Measurements from ENCODE around the gene SLC25A13. TPM values are rescaled to one million over a fixed set of nuclear protein-coding genes. Genes with fewer than 3 reads are reported as not detected.

Gene SLC25A13
- total and polyA plus RNA-seq, 2 of the 13 experiments (the other 11 are each of a cell fraction or from before 2014, with no cell fraction given) = 36.2 to 84.9 TPM

DNA sequence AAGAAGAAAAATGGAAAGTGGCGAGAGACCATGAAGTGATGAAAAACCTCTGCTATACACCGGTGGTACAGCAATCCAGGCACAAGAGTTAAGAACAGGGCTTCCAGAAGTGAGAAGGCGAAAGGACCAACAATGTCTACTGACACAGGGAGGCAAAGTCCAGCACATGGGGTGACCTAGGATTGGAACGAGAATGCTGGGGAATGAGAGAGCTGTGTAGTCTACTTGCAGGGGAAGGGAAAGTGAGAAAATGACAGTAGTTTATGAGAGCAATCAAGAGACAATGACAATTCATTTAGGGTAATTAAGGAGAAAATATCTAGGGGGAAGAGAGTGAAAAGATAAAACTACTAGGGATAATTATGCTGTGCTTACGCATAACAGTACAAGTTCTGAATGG is 169.2 kb downstream of the SLC25A13 start:
- no peaks in the 10 kb centered on the region for H3K9me3 ChIP-seq (ENCODE audit: low read length)
- intact Hi-C loops (cut with micrococcal nuclease; ENCODE audit: unreplicated experiment) (no loop called here), in situ Hi-C loops (cut with HindIII; ENCODE audit: extremely low pct_ligation_motif_present, low pct_unique_long_range_greater_than_20kb) (no loop called here)
- ChIA-PET CTCF (ENCODE audit: low intra/inter-chr PET ratio, low total read pairs) (no interaction called here), POLR2A (no interaction called here)
- no peaks in the 10 kb centered on the region for H3K4me1 ChIP-seq (ENCODE audit: insufficient read depth, low read length)
- H3K36me3 ChIP-seq (replicated peaks in 1 of 2; ENCODE audit: control insufficient read depth in 1 of 2, insufficient read depth in 2 of 2, low read length in 2 of 2) = peaks cover 6 to 25% of the 10 kb centered on the region in 2 experiments
- no peak for ATAC-seq
- H3K4me2 ChIP-seq (ENCODE audit: low read depth, low read length) = no peak overlapping the region
- no peak for TF ChIP-seq ZNF432 (CRISPR knock-in tag; IDR thresholded peaks at IDR 0.05; ENCODE audit: borderline replicate concordance)
- no peak for TF ChIP-seq GATAD1 (CRISPR knock-in tag; IDR thresholded peaks at IDR 0.05)
- no peak for TF ChIP-seq PHF8 (CRISPR knock-in tag; IDR thresholded peaks at IDR 0.05)
- no peak for TF ChIP-seq HNRNPL (IDR thresholded peaks at IDR 0.05; ENCODE audit: low read depth, low read length)
- TF ChIP-seq, protein P1, sequence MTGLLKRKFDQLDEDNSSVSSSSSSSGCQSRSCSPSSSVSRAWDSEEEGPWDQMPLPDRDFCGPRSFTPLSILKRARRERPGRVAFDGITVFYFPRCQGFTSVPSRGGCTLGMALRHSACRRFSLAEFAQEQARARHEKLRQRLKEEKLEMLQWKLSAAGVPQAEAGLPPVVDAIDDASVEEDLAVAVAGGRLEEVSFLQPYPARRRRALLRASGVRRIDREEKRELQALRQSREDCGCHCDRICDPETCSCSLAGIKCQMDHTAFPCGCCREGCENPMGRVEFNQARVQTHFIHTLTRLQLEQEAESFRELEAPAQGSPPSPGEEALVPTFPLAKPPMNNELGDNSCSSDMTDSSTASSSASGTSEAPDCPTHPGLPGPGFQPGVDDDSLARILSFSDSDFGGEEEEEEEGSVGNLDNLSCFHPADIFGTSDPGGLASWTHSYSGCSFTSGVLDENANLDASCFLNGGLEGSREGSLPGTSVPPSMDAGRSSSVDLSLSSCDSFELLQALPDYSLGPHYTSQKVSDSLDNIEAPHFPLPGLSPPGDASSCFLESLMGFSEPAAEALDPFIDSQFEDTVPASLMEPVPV (CRISPR knock-in tag; IDR thresholded peaks at IDR 0.05) = no peak
- no peak for TF ChIP-seq ASH2L (IDR thresholded peaks at IDR 0.05; ENCODE audit: insufficient read length, low read depth, low read length)
- no peak for TF ChIP-seq ZNF589 (CRISPR knock-in tag; conservative IDR thresholded peaks at IDR 0.05)
- no peak for TF ChIP-seq ZNF570 (CRISPR knock-in tag; IDR thresholded peaks at IDR 0.05; ENCODE audit: borderline replicate concordance)
- TF ChIP-seq, protein P2, sequence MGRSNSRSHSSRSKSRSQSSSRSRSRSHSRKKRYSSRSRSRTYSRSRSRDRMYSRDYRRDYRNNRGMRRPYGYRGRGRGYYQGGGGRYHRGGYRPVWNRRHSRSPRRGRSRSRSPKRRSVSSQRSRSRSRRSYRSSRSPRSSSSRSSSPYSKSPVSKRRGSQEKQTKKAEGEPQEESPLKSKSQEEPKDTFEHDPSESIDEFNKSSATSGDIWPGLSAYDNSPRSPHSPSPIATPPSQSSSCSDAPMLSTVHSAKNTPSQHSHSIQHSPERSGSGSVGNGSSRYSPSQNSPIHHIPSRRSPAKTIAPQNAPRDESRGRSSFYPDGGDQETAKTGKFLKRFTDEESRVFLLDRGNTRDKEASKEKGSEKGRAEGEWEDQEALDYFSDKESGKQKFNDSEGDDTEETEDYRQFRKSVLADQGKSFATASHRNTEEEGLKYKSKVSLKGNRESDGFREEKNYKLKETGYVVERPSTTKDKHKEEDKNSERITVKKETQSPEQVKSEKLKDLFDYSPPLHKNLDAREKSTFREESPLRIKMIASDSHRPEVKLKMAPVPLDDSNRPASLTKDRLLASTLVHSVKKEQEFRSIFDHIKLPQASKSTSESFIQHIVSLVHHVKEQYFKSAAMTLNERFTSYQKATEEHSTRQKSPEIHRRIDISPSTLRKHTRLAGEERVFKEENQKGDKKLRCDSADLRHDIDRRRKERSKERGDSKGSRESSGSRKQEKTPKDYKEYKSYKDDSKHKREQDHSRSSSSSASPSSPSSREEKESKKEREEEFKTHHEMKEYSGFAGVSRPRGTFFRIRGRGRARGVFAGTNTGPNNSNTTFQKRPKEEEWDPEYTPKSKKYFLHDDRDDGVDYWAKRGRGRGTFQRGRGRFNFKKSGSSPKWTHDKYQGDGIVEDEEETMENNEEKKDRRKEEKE (IDR thresholded peaks at IDR 0.05) = no peak
- no peak overlapping the region for H3K27ac ChIP-seq (ENCODE audit: extremely low read length, insufficient read depth, low read length)
- no peak overlapping the region for H2AFZ ChIP-seq (ENCODE audit: low read length)
- H3K4me3 ChIP-seq (replicated peaks in 1 of 3; ENCODE audit: insufficient read depth in 1 of 3, low read depth in 2 of 3, low read length in 3 of 3) = no peak overlapping the region
- BruUV-seq (replicated peaks) = no TSS peak
- no peaks in the 10 kb centered on the region for H3K79me2 ChIP-seq (ENCODE audit: insufficient read depth, low read length)
- no peak overlapping the region for H3K9ac ChIP-seq (ENCODE audit: insufficient read depth, low read depth, low read length)
- no peak for DNase-seq (ENCODE audit: low spot score)
- H3K27me3 ChIP-seq (ENCODE audit: control insufficient read depth in 1 of 2, insufficient read depth in 2 of 2, low read length in 2 of 2) = no peaks in the 10 kb centered on the region
- 97% methylated on average over 5 of the region's 5 CpGs for WGBS (ENCODE audit: low lambda C conversion rate)
- no peaks in the 10 kb centered on the region for H4K20me1 ChIP-seq (ENCODE audit: insufficient read depth, low read length)
- no peak for FAIRE-seq
